Endothelial cell of umbilical vein (primary cell): Measurements from ENCODE around the gene SOX12. TPM values are rescaled to one million over a fixed set of nuclear protein-coding genes. Genes with fewer than 3 reads are reported as not detected.

Experiments used
- BruUV-seq: library from RNA; stranded (reverse); fragments of 400-500 nt; replicated peaks from 2 replicates; lab custom pipeline; 2021; lab: Mats Ljungman, UMichigan
- CTCF ChIA-PET: fragments of 300-600, 350-600 bp; sonication (Branson Sonifier 250); formaldehyde crosslinking; loops from one replicate; lab custom pipeline; 2021; ENCODE audit warnings: antibody characterized with exemption, inconsistent platforms; lab: Charles Lee
- POLR2A ChIA-PET: fragments of 300-600, 350-600 bp; sonication (Branson Sonifier 250); formaldehyde crosslinking; loops from one replicate; lab custom pipeline; 2021; ENCODE audit warnings: antibody characterized with exemption, inconsistent platforms; lab: Charles Lee
- DNase-seq: peaks from one replicate; pipeline ENCODE4 v3.0.0-alpha.2; 2011; ENCODE audit warnings: low read depth, low spot score
- FAIRE-seq: peaks from 2 replicates; lab custom pipeline; 2011; peaks lifted over from hg19 to GRCh38; lab: Jason Lieb, UNC
- H2AFZ ChIP-seq: 2 replicates; pipeline ENCODE4 v1.6.0; 2012; ENCODE audit warnings: low read depth, low read length, control low read depth, inconsistent platforms
- H3K27ac ChIP-seq: 2 replicates; pipeline ENCODE4 v1.5.1; 2011; ENCODE audit warnings: low read depth, mild to moderate bottlenecking, control low read depth, low read length, moderate library complexity; ENCODE audit not compliant: insufficient read depth
- H3K27me3 ChIP-seq, 2 experiments: 2 replicates each; pipeline versions ENCODE4 v1.6.0 to v1.6.1; 2011; ENCODE audit warnings: low read length in 2 of 2, mixed read lengths in 1 of 2; ENCODE audit not compliant: control insufficient read depth in 2 of 2, insufficient read depth in 2 of 2
- H3K36me3 ChIP-seq, 2 experiments: 2 replicates in 1 of 2; 3 replicates in 1 of 2; pipeline ENCODE4 v1.5.1; 2011; ENCODE audit warnings: low read length in 2 of 2, mild to moderate bottlenecking in 1 of 2, moderate library complexity in 1 of 2; ENCODE audit not compliant: control insufficient read depth in 2 of 2, insufficient read depth in 2 of 2; ENCODE audit errors: extremely low read depth in 1 of 2
- H3K4me1 ChIP-seq: 3 replicates; pipeline ENCODE4 v1.5.1; 2011; ENCODE audit warnings: mild to moderate bottlenecking, low read length; ENCODE audit not compliant: control insufficient read depth, insufficient read depth; ENCODE audit errors: extremely low read depth
- H3K4me2 ChIP-seq: 2 replicates; pipeline ENCODE4 v1.6.1; 2011; ENCODE audit warnings: low read length, control low read depth, mixed read lengths; ENCODE audit not compliant: insufficient read depth
- H3K4me3 ChIP-seq, 3 experiments: fragments of 200-600 bp in 1 of 3; sonication (generic), shearing (Covaris generic) in 1 of 3; replicated peaks in 1 of 3; 2 replicates each; pipeline ENCODE4 v1.5.1; 2011 to 2016; ENCODE audit warnings: control low read depth in 3 of 3, low read length in 3 of 3, mild to moderate bottlenecking in 2 of 3, inconsistent platforms in 1 of 3, low read depth in 1 of 3, moderate library complexity in 1 of 3; ENCODE audit not compliant: insufficient read depth in 1 of 3
- H3K79me2 ChIP-seq: 2 replicates; pipeline ENCODE4 v1.6.0; 2012; ENCODE audit warnings: low read length, inconsistent platforms; ENCODE audit not compliant: control insufficient read depth, insufficient read depth
- H3K9ac ChIP-seq: replicated peaks from 2 replicates; pipeline ENCODE3; 2011; ENCODE audit warnings: low read length, control low read depth; ENCODE audit not compliant: insufficient read depth; ENCODE audit errors: extremely low read depth
- H3K9me1 ChIP-seq: replicated peaks from 3 replicates; pipeline ENCODE4 v1.6.0; 2011; ENCODE audit warnings: mild to moderate bottlenecking, low read length; ENCODE audit not compliant: control insufficient read depth, insufficient read depth; ENCODE audit errors: extremely low read depth
- H3K9me3 ChIP-seq: replicated peaks from 2 replicates; pipeline ENCODE4 v1.5.1; 2012; ENCODE audit warnings: low read length, inconsistent platforms; ENCODE audit not compliant: control insufficient read depth, insufficient read depth
- H4K20me1 ChIP-seq: replicated peaks from 2 replicates; pipeline ENCODE3; 2011; ENCODE audit warnings: mild to moderate bottlenecking, low read length; ENCODE audit not compliant: control insufficient read depth, insufficient read depth; ENCODE audit errors: extremely low read depth
- EZH2 ChIP-seq: IDR thresholded peaks from 2 replicates; pipeline ENCODE4 v1.6.1; 2012; ENCODE audit warnings: borderline replicate concordance, low read depth, mild to moderate bottlenecking, moderate library complexity, low read length, inconsistent platforms; ENCODE audit not compliant: severe bottlenecking
- FOS ChIP-seq: IDR thresholded peaks from 2 replicates; pipeline ENCODE4 v1.6.1; 2011; ENCODE audit warnings: mild to moderate bottlenecking, low read length, moderate library complexity, borderline replicate concordance; ENCODE audit not compliant: insufficient read depth
- GATA2 ChIP-seq: IDR thresholded peaks from 2 replicates; pipeline ENCODE4 v1.7.0; 2011; ENCODE audit warnings: low read depth, mild to moderate bottlenecking, moderate library complexity, mixed read lengths, low read length; ENCODE audit not compliant: insufficient read length, insufficient read depth
- JUN ChIP-seq: IDR thresholded peaks from 2 replicates; pipeline ENCODE4 v1.6.1; 2011; ENCODE audit warnings: borderline replicate concordance, low read depth; ENCODE audit not compliant: insufficient read length, insufficient read depth
- MYC ChIP-seq: IDR thresholded peaks from one replicate; pipeline ENCODE4 v1.6.1; 2011; ENCODE audit warnings: mild to moderate bottlenecking, low read depth, low read length
- POLR2A ChIP-seq: IDR thresholded peaks from 2 replicates; pipeline ENCODE4 v1.6.1; 2012; ENCODE audit warnings: low read depth, mild to moderate bottlenecking, control low read depth, low read length
- POLR2AphosphoS5 ChIP-seq: IDR thresholded peaks from 2 replicates; pipeline ENCODE4 v1.6.1; 2012; ENCODE audit warnings: low read depth, mild to moderate bottlenecking, control low read depth, low read length, moderate library complexity; ENCODE audit not compliant: insufficient read depth
- dilution Hi-C: fragments of 300-500 bp; cut with MboI; formaldehyde crosslinking; loops from one replicate; pipeline ENCODE4 v1.15.0; 2019; ENCODE audit warnings: low sequenced_read_pairs; ENCODE audit not compliant: extremely low pct_ligation_motif_present
- intact Hi-C: fragments of 100-400 bp; cut with micrococcal nuclease; formaldehyde crosslinking; loops from one replicate; pipeline ENCODE4 v1.10.0; 2022
- polyA plus RNA-seq, 4 experiments: library from polyadenylated mRNA; depleted of rRNA in 3 of 4; stranded (reverse) in 3 of 4; unstranded in 1 of 4; fragments of >200 nt; gene quantifications; 2 replicates each; pipeline versions ENCODE4 v1.2.1 to v1.2.3, GENCODE V29; 2011 to 2012; ENCODE audit warnings: missing spikeins in 1 of 4
- total RNA-seq: library from RNA; stranded (reverse); gene quantifications from 2 replicates; pipeline ENCODE4 v1.2.3, GENCODE V29; 2021
- TF ChIP-seq, protein P1 (sequence below), 2 donors: IDR thresholded peaks; 1 replicate in 1 of 2; 2 replicates in 1 of 2; pipeline ENCODE4 v1.5.1; 2011; ENCODE audit warnings: low read length in 2 of 2, mild to moderate bottlenecking in 2 of 2, moderate library complexity in 2 of 2, control low read depth in 1 of 2, inconsistent platforms in 1 of 2, low read depth in 1 of 2; ENCODE audit not compliant: insufficient read depth in 1 of 2; ENCODE audit errors: extremely low read depth in 1 of 2
- TF ChIP-seq, protein P2 (sequence below): IDR thresholded peaks from 2 replicates; pipeline ENCODE4 v1.6.1; 2011; ENCODE audit not compliant: insufficient read depth, insufficient read length

SOX12 gene
- total and polyA plus RNA-seq, 2 donors (not counting 3 experiments of a cell fraction or from before 2014, with no cell fraction given), result 6.2 to 37.7 TPM

DNA sequence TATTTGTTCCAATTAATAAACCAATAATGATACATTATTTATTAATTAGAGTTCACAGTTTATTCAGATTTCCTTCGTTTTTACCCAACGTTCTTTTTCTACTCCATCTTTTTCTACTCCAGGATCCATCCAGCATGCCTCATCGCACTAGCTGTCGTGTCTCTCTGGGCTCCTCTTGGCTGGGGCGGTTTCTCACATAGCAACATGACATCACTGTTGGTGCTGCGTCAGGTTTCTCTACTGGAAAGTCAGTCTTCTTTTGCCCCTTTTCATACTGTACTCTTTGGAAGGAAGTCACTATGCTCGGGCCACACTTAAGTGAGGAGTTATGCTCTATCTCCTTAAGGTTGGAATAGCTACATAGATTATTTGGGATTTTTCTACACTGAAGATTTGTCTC lies 13.7 kb upstream of the SOX12 start:
- dilution Hi-C loops (no loop called here), intact Hi-C loops (no loop called here)
- Histone ChIP-seq H3K9me3 (no peaks in the 10 kb centered on the region), H3K9me1 (no peaks in the 10 kb centered on the region), H3K4me2 (no peak overlapping the region), H3K36me3 (no peaks in the 10 kb centered on the region), H3K4me3 (no peak overlapping the region), H3K27me3 (no peaks in the 10 kb centered on the region), H3K4me1 (peaks cover 31% of the 10 kb centered on the region), H2AFZ (no peak overlapping the region), H3K9ac (no peak overlapping the region), H3K27ac (no peak overlapping the region), H4K20me1 (no peaks in the 10 kb centered on the region), H3K79me2 (no peaks in the 10 kb centered on the region)
- TF ChIP-seq FOS, result no peak
- TF ChIP-seq JUN, result no peak
- POLR2A ChIA-PET, result no interaction called here
- FAIRE-seq (no peak), DNase-seq (no peak)
- CTCF ChIA-PET, result interaction anchor here (1.1 to 1.2 kb wide), 2 partner anchors 15 to 19 kb away, joined by 3 to 4 read pairs; no protein-coding TSS in a partner anchor
- BruUV-seq, result no TSS peak

DNA sequence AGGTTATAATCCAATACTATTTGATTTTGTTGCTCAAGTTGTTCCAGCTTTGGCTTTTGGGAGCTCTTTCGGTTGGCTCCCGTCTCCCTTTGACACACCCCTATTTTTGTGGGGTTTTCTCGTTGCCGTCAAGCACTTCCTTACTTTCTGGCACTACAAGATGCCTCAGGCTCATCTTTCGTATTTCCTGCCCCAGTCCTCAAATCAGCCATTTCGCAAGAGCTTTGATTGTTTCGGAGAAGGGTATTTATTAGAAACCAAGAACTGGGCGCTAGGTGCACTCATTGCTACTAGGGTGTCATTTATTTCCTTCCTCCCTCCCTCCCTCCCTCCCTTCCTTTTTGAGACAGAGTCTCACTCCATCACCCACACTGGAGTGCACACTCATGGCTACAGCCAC lies 13.3 kb upstream of the SOX12 start:
- DNase-seq (no peak), FAIRE-seq (no peak)
- Histone ChIP-seq H3K36me3 (no peaks in the 10 kb centered on the region), H3K4me3 (no peak overlapping the region), H3K9ac (no peak overlapping the region), H3K9me1 (no peaks in the 10 kb centered on the region), H3K4me1 (peaks cover 31% of the 10 kb centered on the region), H2AFZ (no peak overlapping the region), H3K27me3 (no peaks in the 10 kb centered on the region), H3K79me2 (no peaks in the 10 kb centered on the region), H4K20me1 (no peaks in the 10 kb centered on the region), H3K9me3 (no peaks in the 10 kb centered on the region), H3K4me2 (no peak overlapping the region), H3K27ac (no peak overlapping the region)
- dilution Hi-C loops (no loop called here), intact Hi-C loops (no loop called here)
- no TSS peak for BruUV-seq
- TF ChIP-seq POLR2A (no peak), GATA2 (no peak), MYC (no peak), JUN (no peak), POLR2AphosphoS5 (no peak), EZH2 (no peak), FOS (no peak)
- TF ChIP-seq, protein P1, sequence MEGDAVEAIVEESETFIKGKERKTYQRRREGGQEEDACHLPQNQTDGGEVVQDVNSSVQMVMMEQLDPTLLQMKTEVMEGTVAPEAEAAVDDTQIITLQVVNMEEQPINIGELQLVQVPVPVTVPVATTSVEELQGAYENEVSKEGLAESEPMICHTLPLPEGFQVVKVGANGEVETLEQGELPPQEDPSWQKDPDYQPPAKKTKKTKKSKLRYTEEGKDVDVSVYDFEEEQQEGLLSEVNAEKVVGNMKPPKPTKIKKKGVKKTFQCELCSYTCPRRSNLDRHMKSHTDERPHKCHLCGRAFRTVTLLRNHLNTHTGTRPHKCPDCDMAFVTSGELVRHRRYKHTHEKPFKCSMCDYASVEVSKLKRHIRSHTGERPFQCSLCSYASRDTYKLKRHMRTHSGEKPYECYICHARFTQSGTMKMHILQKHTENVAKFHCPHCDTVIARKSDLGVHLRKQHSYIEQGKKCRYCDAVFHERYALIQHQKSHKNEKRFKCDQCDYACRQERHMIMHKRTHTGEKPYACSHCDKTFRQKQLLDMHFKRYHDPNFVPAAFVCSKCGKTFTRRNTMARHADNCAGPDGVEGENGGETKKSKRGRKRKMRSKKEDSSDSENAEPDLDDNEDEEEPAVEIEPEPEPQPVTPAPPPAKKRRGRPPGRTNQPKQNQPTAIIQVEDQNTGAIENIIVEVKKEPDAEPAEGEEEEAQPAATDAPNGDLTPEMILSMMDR (IDR thresholded peaks at IDR 0.05; ENCODE audit: extremely low read depth in 1 of 2, insufficient read depth in 1 of 2, low read depth in 1 of 2, low read length in 2 of 2), result no peak
- TF ChIP-seq, protein P2, sequence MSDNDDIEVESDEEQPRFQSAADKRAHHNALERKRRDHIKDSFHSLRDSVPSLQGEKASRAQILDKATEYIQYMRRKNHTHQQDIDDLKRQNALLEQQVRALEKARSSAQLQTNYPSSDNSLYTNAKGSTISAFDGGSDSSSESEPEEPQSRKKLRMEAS, result no peak
- POLR2A ChIA-PET, result no interaction called here
- CTCF ChIA-PET, result interaction anchor here (1.1 to 1.2 kb wide), 2 partner anchors 14 to 18 kb away, joined by 3 to 4 read pairs; no protein-coding TSS in a partner anchor
